IPS DF 6.9 (cell line): Measurements from ENCODE around the gene KDELR1.

Experiments used
- DNase-seq: peaks from one replicate; pipeline ENCODE4 v3.0.0-alpha.2; 2013; ENCODE audit warnings: low read depth, low spot score
- H3K27ac ChIP-seq: one replicate; pipeline ENCODE4 v1.5.1; 2013; ENCODE audit warnings: low read length, control low read depth
- H3K27me3 ChIP-seq: 2 replicates; pipeline ENCODE4 v1.6.1; 2013; ENCODE audit warnings: mild to moderate bottlenecking, low read length; ENCODE audit not compliant: control insufficient read depth, insufficient read depth
- H3K36me3 ChIP-seq: 2 replicates; pipeline ENCODE4 v1.6.1; 2013; ENCODE audit warnings: low read length; ENCODE audit not compliant: control insufficient read depth, insufficient read depth
- H3K4me1 ChIP-seq: 2 replicates; pipeline ENCODE4 v1.6.1; 2013; ENCODE audit warnings: low read length; ENCODE audit not compliant: control insufficient read depth, insufficient read depth
- H3K4me3 ChIP-seq: 2 replicates; pipeline ENCODE4 v1.5.1; 2013; ENCODE audit warnings: mild to moderate bottlenecking, low read length
- H3K9me3 ChIP-seq: 2 replicates; pipeline ENCODE4 v1.6.1; 2013; ENCODE audit warnings: low read length, inconsistent platforms; ENCODE audit not compliant: control insufficient read depth, insufficient read depth
- WGBS: extraction: QIAGEN DNeasy Blood & Tissue Kit; methylation state at CpG from one replicate; pipeline ENCODE4 v1.1.7; 2013; ENCODE audit warnings: mixed read lengths, missing lambda C conversion rate; ENCODE audit not compliant: insufficient read length, insufficient coverage; 5-methylcytosine and 5-hydroxymethylcytosine counted together

KDELR1 gene

GRCh38 chr19:48359123-48359522, 32.2 kb downstream of the KDELR1 start:
- Histone ChIP-seq H3K27ac (no peak overlapping the region), H3K4me1 (no peaks in the 10 kb centered on the region; the same call in 1 of the 2 replicates), H3K4me3 (no peak overlapping the region), H3K9me3 (no peaks in the 10 kb centered on the region), H3K27me3 (no peaks in the 10 kb centered on the region), H3K36me3 (no peaks in the 10 kb centered on the region)
- DNase-seq, result no peak
- WGBS, result no CpG with 5 or more reads among the region's 5 CpGs

DNA sequence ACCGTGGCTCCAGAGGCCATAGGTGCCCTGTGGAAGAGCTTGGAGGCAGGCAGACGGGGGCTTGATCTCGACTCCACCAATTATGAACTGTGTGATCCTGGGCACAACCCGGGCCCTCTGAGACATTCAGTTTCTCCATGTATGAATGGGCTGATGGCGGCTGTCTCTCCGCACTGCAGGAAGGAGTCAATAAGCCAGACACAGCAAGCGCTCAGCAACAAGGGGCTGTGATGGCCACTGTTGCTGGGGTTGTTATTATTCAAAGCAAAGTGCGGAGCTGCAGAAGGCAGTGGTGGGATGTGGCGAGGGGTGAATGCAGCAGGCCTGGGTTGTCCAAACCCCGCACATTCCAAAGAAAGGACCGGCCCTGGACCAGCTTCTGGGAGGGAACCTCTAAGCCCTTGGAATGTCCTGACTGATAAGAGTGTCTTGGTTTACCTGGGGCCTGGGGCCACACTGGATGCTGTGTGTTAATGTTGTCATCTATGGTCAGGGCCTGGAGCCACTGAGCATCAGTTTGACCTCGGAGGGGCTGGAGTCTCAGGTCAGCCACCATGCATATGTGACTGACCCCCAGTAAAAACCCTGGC, 35.9 kb downstream of the KDELR1 start:
- H3K27me3 ChIP-seq, result no peaks in the 10 kb centered on the region
- WGBS, result no CpG with 5 or more reads among the region's 12 CpGs
- no peaks in the 10 kb centered on the region for H3K36me3 ChIP-seq
- no peaks in the 10 kb centered on the region for H3K9me3 ChIP-seq
- no peak for DNase-seq
- H3K27ac ChIP-seq, result no peak overlapping the region
- no peaks in the 10 kb centered on the region; the same call in none of the 2 replicates for H3K4me1 ChIP-seq
- no peak overlapping the region for H3K4me3 ChIP-seq

- no peak for DNase-seq
Measured at GRCh38 chr19:48354332-48354992, 36.9 kb downstream of the KDELR1 start.

DNA sequence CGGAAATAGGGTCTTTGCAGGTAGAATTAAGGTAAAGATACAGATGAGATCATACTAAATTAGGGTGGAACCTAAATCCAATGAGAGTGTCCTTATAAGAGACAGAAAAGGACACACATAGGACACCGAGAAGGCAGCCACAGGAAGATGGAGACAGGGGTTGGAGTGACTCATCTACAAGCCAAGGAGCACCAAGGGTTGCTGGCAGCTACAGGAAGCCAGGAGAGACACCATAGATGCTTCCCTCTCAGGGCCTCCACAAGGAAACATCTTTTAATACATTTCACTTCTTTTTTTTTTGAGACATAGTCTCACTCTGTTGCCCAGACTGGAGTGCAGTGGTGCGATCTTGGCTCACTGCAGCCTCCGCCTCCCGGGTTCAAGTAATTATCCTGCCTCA, 37.7 kb downstream of the KDELR1 start:
- no CpG with 5 or more reads among the region's 5 CpGs for WGBS
- H3K9me3 ChIP-seq, result no peaks in the 10 kb centered on the region
- no peak overlapping the region for H3K27ac ChIP-seq
- no peak overlapping the region for H3K4me3 ChIP-seq
- no peaks in the 10 kb centered on the region for H3K27me3 ChIP-seq
- H3K4me1 ChIP-seq, result no peaks in the 10 kb centered on the region; the same call in 1 of the 2 replicates
- no peaks in the 10 kb centered on the region for H3K36me3 ChIP-seq
- DNase-seq, result no peak

More at GRCh38 chr19:48354332-48354992, 36.9 kb downstream of the KDELR1 start:
- Histone ChIP-seq H3K9me3 (no peaks in the 10 kb centered on the region), H3K4me3 (no peak overlapping the region), H3K36me3 (no peaks in the 10 kb centered on the region), H3K27me3 (no peaks in the 10 kb centered on the region), H3K27ac (no peak overlapping the region), H3K4me1 (no peaks in the 10 kb centered on the region; the same call in 1 of the 2 replicates)
- WGBS, result no CpG with 5 or more reads among the region's 15 CpGs

GRCh38 chr19:48351341-48351752, 40.0 kb downstream of the KDELR1 start:
- WGBS, result no CpG with 5 or more reads among the region's 8 CpGs
- DNase-seq, result no peak
- H3K27me3 ChIP-seq, result no peaks in the 10 kb centered on the region
- H3K4me3 ChIP-seq, result no peak overlapping the region
- no peaks in the 10 kb centered on the region for H3K36me3 ChIP-seq
- no peaks in the 10 kb centered on the region; the same call in 1 of the 2 replicates for H3K4me1 ChIP-seq
- no peak overlapping the region for H3K27ac ChIP-seq
- no peaks in the 10 kb centered on the region for H3K9me3 ChIP-seq

DNA sequence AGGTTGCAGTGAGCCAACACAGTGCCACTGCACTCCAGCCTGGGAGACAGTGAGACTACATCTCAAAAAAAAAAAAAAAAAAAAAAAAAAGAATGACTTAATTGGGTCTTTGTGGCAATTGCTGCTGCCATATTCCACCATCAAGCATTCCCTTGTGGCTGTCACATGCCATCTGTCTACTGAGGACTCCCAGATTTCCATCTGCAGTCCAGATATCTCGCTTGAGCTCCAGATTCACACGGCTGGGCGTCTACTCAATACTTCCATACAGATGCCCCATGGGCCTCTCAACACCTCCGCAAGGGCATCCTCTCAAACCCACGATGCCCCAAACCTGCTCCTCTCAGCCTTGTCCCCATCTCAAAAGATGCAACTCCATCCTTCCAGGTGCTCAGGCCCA, 40.5 kb downstream of the KDELR1 start:
- H3K4me1 ChIP-seq, result no peaks in the 10 kb centered on the region; the same call in 1 of the 2 replicates
- H3K36me3 ChIP-seq, result no peaks in the 10 kb centered on the region
- no peaks in the 10 kb centered on the region for H3K27me3 ChIP-seq
- no peak overlapping the region for H3K27ac ChIP-seq
- no CpG with 5 or more reads among the region's 5 CpGs for WGBS
- no peaks in the 10 kb centered on the region for H3K9me3 ChIP-seq
- H3K4me3 ChIP-seq, result no peak overlapping the region
- DNase-seq, result no peak

- H3K4me1 ChIP-seq, result no peaks in the 10 kb centered on the region; the same call in 1 of the 2 replicates
- H3K9me3 ChIP-seq, result no peaks in the 10 kb centered on the region
- H3K27ac ChIP-seq, result no peak overlapping the region
- no CpG with 5 or more reads among the region's 7 CpGs for WGBS
- DNase-seq, result no peak
- H3K36me3 ChIP-seq, result no peaks in the 10 kb centered on the region
- H3K27me3 ChIP-seq, result no peaks in the 10 kb centered on the region
- H3K4me3 ChIP-seq, result no peak overlapping the region
Measured at GRCh38 chr19:48348737-48349136, 42.6 kb downstream of the KDELR1 start.

DNA sequence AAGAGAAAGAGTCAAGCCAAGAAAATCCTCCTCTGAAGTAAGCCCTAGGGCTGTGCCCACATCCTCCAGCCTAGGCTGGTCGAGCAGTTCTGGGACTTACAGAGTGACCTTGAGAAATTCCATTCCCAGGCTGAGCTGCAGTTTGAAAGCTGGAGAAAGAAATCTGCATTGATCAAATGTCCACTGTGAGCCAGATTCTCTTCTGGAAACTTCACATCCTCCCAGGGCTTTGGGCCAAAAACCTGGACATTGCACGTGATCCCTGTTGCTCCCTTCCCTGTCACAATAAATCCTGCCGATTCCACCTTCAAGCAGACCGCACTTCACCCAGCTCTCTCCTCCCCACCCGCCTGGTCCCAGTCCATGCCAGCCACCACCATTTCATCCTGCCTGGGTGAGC, 43.3 kb downstream of the KDELR1 start:
- H3K27ac ChIP-seq, result no peak overlapping the region

GRCh38 chr19:48346191-48346590, 45.2 kb downstream of the KDELR1 start:
- H3K4me1 ChIP-seq, result no peaks in the 10 kb centered on the region; the same call in 1 of the 2 replicates
- no peaks in the 10 kb centered on the region for H3K9me3 ChIP-seq
- WGBS, result no CpG with 5 or more reads among the region's 2 CpGs
- no peaks in the 10 kb centered on the region for H3K36me3 ChIP-seq
- no peaks in the 10 kb centered on the region for H3K27me3 ChIP-seq
- no peak overlapping the region for H3K27ac ChIP-seq
- DNase-seq, result no peak
- no peak overlapping the region for H3K4me3 ChIP-seq

More for the DNA sequence above, 43.3 kb downstream of the KDELR1 start:
- no peaks in the 10 kb centered on the region for H3K9me3 ChIP-seq
- no peaks in the 10 kb centered on the region for H3K36me3 ChIP-seq
- H3K4me1 ChIP-seq, result no peaks in the 10 kb centered on the region; the same call in 1 of the 2 replicates
- no peaks in the 10 kb centered on the region for H3K27me3 ChIP-seq
- DNase-seq, result no peak
- H3K4me3 ChIP-seq, result no peak overlapping the region
- WGBS, result no CpG with 5 or more reads among the region's 5 CpGs

- no peaks in the 10 kb centered on the region for H3K9me3 ChIP-seq
- H3K27me3 ChIP-seq, result no peaks in the 10 kb centered on the region
- no peak for DNase-seq
- H3K4me1 ChIP-seq, result no peaks in the 10 kb centered on the region
- H3K27ac ChIP-seq, result no peak overlapping the region
- no CpG with 5 or more reads among the region's 6 CpGs for WGBS
- no peak overlapping the region for H3K4me3 ChIP-seq
- H3K36me3 ChIP-seq, result no peaks in the 10 kb centered on the region
Measured at GRCh38 chr19:48344892-48345291, 46.5 kb downstream of the KDELR1 start.
